HG02588 (cell line): ENCODE results near the gene C14orf132.
"Not testable (repeated sequence)": the region's sequence is repeated elsewhere in the genome, so short reads cannot be mapped to it uniquely, and the experiment has no call there.

Experiments
- ATAC-seq: cut with Tn5 transposase; IDR thresholded peaks from one replicate; pipeline ENCODE4 v1.9.1; 2021; ENCODE audit warnings: mild to moderate bottlenecking, moderate library complexity; ENCODE audit not compliant: unreplicated experiment

C14orf132 gene

GRCh38 chr14:96038920-96039632, at the start of gene C14orf132:
C14orf132 (plus strand) TSS chr14:96039362; CDS start chr14:96039501, 139 bp downstream.
- ATAC-seq, result peak; percentile 50

GRCh38 chr14:95993768-95994592, 45.2 kb upstream of the C14orf132 start:
- no peak for ATAC-seq

- ATAC-seq, result no peak
Observed at GRCh38 chr14:95994593-95994928, 44.6 kb upstream of the C14orf132 start.

GRCh38 chr14:95998656-95999055, 40.5 kb upstream of the C14orf132 start:
- no peak for ATAC-seq

DNA sequence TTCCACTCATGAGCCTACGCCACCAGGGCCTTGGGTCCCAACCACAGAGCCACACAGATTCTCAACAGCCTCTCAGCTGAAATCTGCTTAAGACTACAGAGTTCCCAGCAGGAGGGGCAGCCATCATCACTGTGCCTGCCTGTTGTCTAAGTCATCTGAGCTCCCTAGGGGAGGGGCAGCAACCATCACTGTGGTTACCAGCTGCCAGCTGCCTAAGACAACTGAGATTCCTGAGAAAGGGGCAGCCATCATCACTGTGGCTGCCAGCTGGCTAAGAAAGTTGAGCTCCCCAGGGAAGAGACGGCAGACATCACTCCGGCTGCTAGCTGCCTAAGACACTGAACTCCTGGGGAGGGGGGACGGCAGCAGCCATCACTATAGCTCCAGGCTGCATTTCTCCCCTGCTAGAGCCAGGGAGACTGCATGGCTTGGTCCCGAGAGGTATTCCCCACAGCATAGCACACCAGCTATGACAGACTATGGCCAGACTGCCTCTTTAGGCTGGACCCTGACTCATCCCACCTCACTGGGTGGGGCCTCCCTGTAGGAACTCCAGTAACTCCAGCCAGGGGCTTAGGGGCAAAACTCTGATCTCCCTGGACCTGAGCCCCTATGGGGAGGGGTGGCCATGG, 37.2 kb upstream of the C14orf132 start:
- no peak for ATAC-seq

DNA sequence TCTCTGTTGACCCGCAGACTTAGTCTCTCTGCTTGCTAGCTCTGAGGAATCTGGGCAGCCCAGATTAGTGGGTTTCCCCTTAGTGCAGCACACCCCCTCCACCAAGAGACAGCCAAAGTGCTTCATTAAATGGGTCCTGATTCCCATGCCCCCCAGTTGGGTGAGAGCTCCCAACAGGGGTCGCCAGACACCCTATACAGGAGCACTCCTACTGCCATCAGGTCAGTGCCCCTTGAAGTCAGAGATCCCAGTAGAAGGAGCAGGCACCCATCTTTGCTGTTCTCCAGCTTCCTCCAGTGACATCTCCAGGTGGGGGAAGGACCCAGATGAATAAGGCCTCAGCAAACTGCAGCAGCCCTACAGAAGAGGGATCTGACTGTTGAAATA, 36.7 kb upstream of the C14orf132 start:
- ATAC-seq, result no peak

GRCh38 chr14:96011131-96011530, 28.0 kb upstream of the C14orf132 start:
- ATAC-seq, result no peak

DNA sequence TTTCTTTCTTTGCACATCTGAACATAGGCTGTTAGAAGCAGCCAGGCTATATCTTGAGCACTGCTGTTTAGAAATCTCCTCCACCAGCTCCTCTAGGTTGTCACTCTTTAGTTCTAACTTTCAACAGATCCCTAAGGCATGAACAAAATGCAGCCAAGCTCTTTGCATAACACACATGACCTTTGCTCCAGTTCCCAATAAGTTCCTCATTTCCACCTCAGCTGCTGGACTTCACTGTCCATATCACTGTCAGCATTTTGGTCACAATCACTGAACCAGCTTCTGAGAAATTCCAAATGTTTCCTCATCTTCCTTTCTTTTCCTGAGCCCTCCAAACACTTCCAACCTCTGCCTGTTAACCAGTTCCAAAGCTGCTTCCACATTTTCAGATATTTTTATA, 27.6 kb upstream of the C14orf132 start:
- ATAC-seq, result no peak

GRCh38 chr14:96012757-96013156, 26.4 kb upstream of the C14orf132 start:
- not testable (repeated sequence) for ATAC-seq

- ATAC-seq, result no peak
Observed at GRCh38 chr14:96014176-96014575, 25.0 kb upstream of the C14orf132 start.

GRCh38 chr14:96016501-96017160, 22.5 kb upstream of the C14orf132 start:
- ATAC-seq, result no peak

- no peak for ATAC-seq
Observed at GRCh38 chr14:96017882-96018281, 21.3 kb upstream of the C14orf132 start.

DNA sequence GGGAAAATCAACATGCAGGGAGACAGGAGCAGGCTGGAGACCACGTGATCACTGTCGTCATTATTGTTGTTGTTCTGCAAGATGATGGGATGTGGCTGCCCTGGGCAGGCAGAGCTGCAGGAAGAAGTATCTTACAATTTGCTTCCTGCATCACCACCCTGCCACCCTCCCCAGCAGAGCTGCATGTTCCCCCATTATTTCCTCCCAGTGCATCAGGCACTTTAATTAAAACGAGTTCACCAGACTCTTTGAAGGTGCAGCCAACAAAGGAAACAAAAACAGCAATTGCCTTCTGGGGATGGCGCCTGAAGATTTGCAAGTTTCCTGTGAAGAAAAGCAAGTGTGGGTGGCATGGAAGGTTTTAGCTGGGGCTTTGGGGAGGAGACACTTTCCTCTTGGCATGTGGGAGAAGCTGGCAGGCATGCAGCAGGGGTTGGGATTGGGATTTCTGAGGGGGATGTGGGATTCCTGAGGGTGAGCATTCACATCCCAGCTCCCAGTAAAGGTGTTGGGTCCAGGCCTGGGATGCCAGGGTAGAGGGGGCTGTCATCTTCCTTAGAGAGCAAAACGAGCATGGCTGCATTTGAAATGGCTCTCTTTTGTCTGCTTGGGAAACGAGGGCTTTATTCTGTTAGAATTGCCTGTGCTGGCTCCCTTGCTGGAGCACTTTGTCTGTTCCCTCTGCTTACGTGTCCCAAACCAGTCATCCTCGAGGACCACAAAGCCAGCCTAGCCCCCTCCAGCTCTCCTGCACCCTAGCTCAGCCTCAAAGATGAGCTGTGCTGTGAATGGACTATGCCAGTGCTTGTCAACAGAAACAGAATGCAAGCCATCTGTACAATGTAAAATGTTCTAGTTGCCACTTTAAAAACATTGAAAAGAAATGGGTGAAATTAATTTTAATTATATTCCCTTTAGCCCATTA, 11.5 kb upstream of the C14orf132 start:
- ATAC-seq, result no peak

GRCh38 chr14:96029089-96029645, 10.0 kb upstream of the C14orf132 start:
- ATAC-seq, result no peak

DNA sequence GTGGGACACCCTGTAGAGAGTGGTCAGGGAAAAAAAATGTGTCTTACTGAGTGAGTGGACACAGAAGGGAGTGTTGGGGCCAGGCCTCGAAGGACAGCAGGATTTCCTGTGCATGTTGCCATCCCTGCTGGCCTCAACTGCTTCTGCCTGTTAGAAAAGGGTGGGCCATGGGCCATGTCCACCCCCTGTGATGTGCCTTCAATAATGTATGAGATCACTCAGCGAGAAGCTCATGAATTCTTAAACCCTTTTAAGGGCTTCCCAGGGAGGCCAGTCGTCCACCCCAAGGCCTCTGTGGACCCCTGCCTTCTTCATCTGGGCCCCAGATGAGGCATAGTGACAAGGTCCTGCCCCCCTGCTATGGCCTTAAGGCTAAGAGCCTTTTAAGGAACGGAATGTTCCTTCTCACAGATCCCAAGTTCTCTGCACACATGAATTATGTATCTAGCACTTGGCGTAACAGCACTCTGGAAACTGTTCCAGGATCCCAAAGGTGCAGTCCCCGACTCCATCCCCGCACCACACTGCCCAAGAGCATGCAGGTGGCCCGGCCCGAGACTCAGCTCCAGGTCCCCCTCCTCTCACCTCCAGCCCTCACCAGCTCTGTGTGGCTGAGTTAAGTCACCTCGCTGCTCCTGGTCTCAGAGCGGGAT, 8.9 kb upstream of the C14orf132 start:
- no peak for ATAC-seq

- ATAC-seq, result no peak
Observed at GRCh38 chr14:96031691-96032090, 7.5 kb upstream of the C14orf132 start.

GRCh38 chr14:96035456-96035855, 3.7 kb upstream of the C14orf132 start:
- ATAC-seq, result no peak

- ATAC-seq, result no peak
Observed at GRCh38 chr14:96037891-96038557, 1.1 kb upstream of the C14orf132 start.

DNA sequence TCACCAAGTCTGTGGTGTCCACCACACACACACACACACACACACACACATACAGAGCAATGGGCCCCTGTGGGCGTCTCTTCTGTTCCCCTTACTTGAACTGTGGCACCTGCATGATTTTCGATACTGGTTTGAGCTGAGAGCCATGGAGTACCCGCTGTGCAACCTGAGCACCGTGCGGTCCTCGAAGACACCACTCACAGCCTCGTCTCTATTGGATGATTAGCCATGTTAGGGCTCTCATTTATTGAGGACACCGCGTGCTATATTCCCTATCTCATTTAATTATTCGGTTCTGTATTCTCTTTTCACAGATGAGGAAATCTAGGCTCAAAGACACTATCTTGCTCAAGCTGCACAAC, 623 bp upstream of the C14orf132 start:
- ATAC-seq, result no peak
